Muscle of leg (tissue), 11 donors: Measurements from ENCODE around the gene MATR3. TPM values are rescaled to one million over a fixed set of nuclear protein-coding genes. Genes with fewer than 3 reads are reported as not detected.

Experiments
- DNase-seq: peaks from one replicate; pipeline ENCODE4 v3.0.0; 2013
- H3K27ac ChIP-seq: one replicate; pipeline ENCODE4 v1.5.1; 2013; ENCODE audit warnings: mild to moderate bottlenecking, low read length, control low read depth
- H3K27me3 ChIP-seq: one replicate; pipeline ENCODE4 v1.6.1; 2013; ENCODE audit warnings: low read length; ENCODE audit not compliant: control insufficient read depth, insufficient read depth
- H3K36me3 ChIP-seq: one replicate; pipeline ENCODE4 v1.6.1; 2013; ENCODE audit warnings: low read length; ENCODE audit not compliant: control insufficient read depth, insufficient read depth
- H3K4me1 ChIP-seq: one replicate; pipeline ENCODE4 v1.6.1; 2013; ENCODE audit warnings: low read length; ENCODE audit not compliant: control insufficient read depth, insufficient read depth
- H3K4me3 ChIP-seq: one replicate; pipeline ENCODE4 v1.5.1; 2013; ENCODE audit warnings: low read length, control low read depth
- H3K9me3 ChIP-seq: replicated peaks from 2 replicates; pipeline ENCODE4 v1.6.1; 2013; ENCODE audit warnings: low read depth, low read length; ENCODE audit not compliant: control insufficient read depth
- WGBS: methylation state at CpG from one replicate; pipeline ENCODE4 v1.1.5; 2013; ENCODE audit warnings: missing lambda C conversion rate; ENCODE audit not compliant: insufficient coverage; 5-methylcytosine and 5-hydroxymethylcytosine counted together
- polyA plus RNA-seq, 8 donors: library from polyadenylated mRNA; unstranded; fragments of 120-200 nt; gene quantifications; one replicate each; pipeline versions ENCODE4 v1.2.1 to v1.2.3, GENCODE V29; 2013; ENCODE audit warnings: inconsistent platforms in 1 of 8, low replicate concordance in 1 of 8; ENCODE audit not compliant: insufficient read length in 8 of 8, insufficient read depth in 1 of 8
- total RNA-seq: library from RNA; stranded (reverse); fragments of 120-200 nt; gene quantifications from one replicate; pipeline ENCODE4 v1.2.4, GENCODE V29; 2013

Gene MATR3
- total and polyA plus RNA-seq, 9 donors = 255 to 369 (median 304) TPM

- DNase-seq = no peak
- H3K4me3 ChIP-seq = no peak overlapping the region
- WGBS = 44% methylated on average over 1 of the region's 3 CpGs
- no peak overlapping the region for H3K27ac ChIP-seq
- no peaks in the 10 kb centered on the region for H3K27me3 ChIP-seq
- H3K4me1 ChIP-seq = no peaks in the 10 kb centered on the region
- H3K36me3 ChIP-seq = peaks cover 15% of the 10 kb centered on the region
- no peaks in the 10 kb centered on the region for H3K9me3 ChIP-seq
Measured at GRCh38 chr5:139283252-139284166, 10.0 kb upstream of the MATR3 start.

- Histone ChIP-seq H3K4me1 (no peaks in the 10 kb centered on the region), H3K4me3 (no peak overlapping the region), H3K9me3 (no peaks in the 10 kb centered on the region), H3K36me3 (peaks cover 10% of the 10 kb centered on the region), H3K27me3 (no peaks in the 10 kb centered on the region), H3K27ac (no peak overlapping the region)
- DNase-seq = no peak
- 100% methylated on average over 2 of the region's 8 CpGs for WGBS
Measured at GRCh38 chr5:139284295-139284694, 9.2 kb upstream of the MATR3 start.

- peaks cover 7% of the 10 kb centered on the region for H3K36me3 ChIP-seq
- no peak for DNase-seq
- WGBS = no CpG with 5 or more reads among the region's 3 CpGs
Measured at GRCh38 chr5:139285651-139286392, 7.7 kb upstream of the MATR3 start.

GRCh38 chr5:139287890-139288635 lies 5.5 kb upstream of the MATR3 start:
- no peak overlapping the region for H3K27ac ChIP-seq
- DNase-seq = no peak
- no peak overlapping the region for H3K4me3 ChIP-seq
- 69% methylated on average over 7 of the region's 10 CpGs for WGBS
- no peaks in the 10 kb centered on the region for H3K9me3 ChIP-seq
- H3K36me3 ChIP-seq = peaks cover 5% of the 10 kb centered on the region
- H3K4me1 ChIP-seq = peaks cover 2% of the 10 kb centered on the region
- H3K27me3 ChIP-seq = no peaks in the 10 kb centered on the region

More at GRCh38 chr5:139285651-139286392, 7.7 kb upstream of the MATR3 start:
- H3K27me3 ChIP-seq = no peaks in the 10 kb centered on the region
- H3K9me3 ChIP-seq = no peaks in the 10 kb centered on the region
- no peak overlapping the region for H3K4me3 ChIP-seq
- H3K4me1 ChIP-seq = no peaks in the 10 kb centered on the region
- no peak overlapping the region for H3K27ac ChIP-seq

GRCh38 chr5:139291051-139291450 lies 2.5 kb upstream of the MATR3 start:
- Histone ChIP-seq H3K4me1 (peaks cover 9% of the 10 kb centered on the region), H3K27me3 (no peaks in the 10 kb centered on the region), H3K36me3 (no peaks in the 10 kb centered on the region), H3K9me3 (no peaks in the 10 kb centered on the region), H3K4me3 (no peak overlapping the region), H3K27ac (no peak overlapping the region)
- WGBS = no CpG with 5 or more reads among the region's 2 CpGs
- DNase-seq = no peak

- H3K36me3 ChIP-seq = no peaks in the 10 kb centered on the region
- no peaks in the 10 kb centered on the region for H3K27me3 ChIP-seq
- peaks cover 13% of the 10 kb centered on the region for H3K4me1 ChIP-seq
- no peaks in the 10 kb centered on the region for H3K9me3 ChIP-seq
- DNase-seq = no peak
- peak overlapping the region; percentile 100 for H3K4me3 ChIP-seq
- WGBS = 23% methylated on average over 6 of the region's 11 CpGs
- peak overlapping the region; percentile 100 for H3K27ac ChIP-seq
Measured at GRCh38 chr5:139293202-139293506, 386 bp upstream of the MATR3 start.

GRCh38 chr5:139294374-139295165 lies 1.0 kb downstream of the MATR3 start:
- peak overlapping the region; percentile 100 for H3K27ac ChIP-seq
- H3K9me3 ChIP-seq = no peaks in the 10 kb centered on the region
- peak overlapping the region; percentile 100 for H3K4me3 ChIP-seq
- WGBS = under 1% methylated on average over 42 of the region's 48 CpGs
- no peaks in the 10 kb centered on the region for H3K36me3 ChIP-seq
- peaks cover 16% of the 10 kb centered on the region for H3K4me1 ChIP-seq
- peak; percentile 94 for DNase-seq
- H3K27me3 ChIP-seq = no peaks in the 10 kb centered on the region

GRCh38 chr5:139295346-139296057 lies 2.0 kb downstream of the MATR3 start:
- Histone ChIP-seq H3K36me3 (no peaks in the 10 kb centered on the region), H3K9me3 (no peaks in the 10 kb centered on the region), H3K27ac (peak overlapping the region; percentile 100), H3K4me3 (peak overlapping the region; percentile 100), H3K27me3 (no peaks in the 10 kb centered on the region), H3K4me1 (peaks cover 16% of the 10 kb centered on the region)
- DNase-seq = no peak
- 10% methylated on average over 7 of the region's 16 CpGs for WGBS

- Histone ChIP-seq H3K36me3 (no peaks in the 10 kb centered on the region), H3K27ac (no peak overlapping the region), H3K9me3 (no peaks in the 10 kb centered on the region), H3K4me3 (no peak overlapping the region), H3K27me3 (no peaks in the 10 kb centered on the region), H3K4me1 (peaks cover 19% of the 10 kb centered on the region)
- DNase-seq = no peak
- 80% methylated on average over 1 of the region's 6 CpGs for WGBS
Measured at GRCh38 chr5:139296198-139296597, 2.7 kb downstream of the MATR3 start.
